Uterus (tissue), 4 donors: Measurements from ENCODE around the gene TMEM94. TPM values are rescaled to one million over a fixed set of nuclear protein-coding genes. Genes with fewer than 3 reads are reported as not detected.

ENCODE experiments used
- DNase-seq, 2 donors: peaks; one replicate each; pipeline ENCODE4 v3.0.0-alpha.2; 2019 to 2020
- H3K27ac ChIP-seq, 2 donors: fragments of 200-600 bp; sonication (generic); 1 replicate in 1 of 2; 2 replicates in 1 of 2; pipeline ENCODE4 v1.5.1; 2016 to 2018
- H3K27me3 ChIP-seq, 2 donors: fragments of 200-600 bp; sonication (generic); one replicate each; pipeline ENCODE4 v1.5.1; 2018 to 2019; ENCODE audit warnings: control low read depth in 1 of 2
- H3K36me3 ChIP-seq, 2 donors: fragments of 200-600 bp; sonication (generic); one replicate each; pipeline ENCODE4 v1.5.1; 2019; ENCODE audit warnings: control low read depth in 1 of 2
- H3K4me1 ChIP-seq, 2 donors: fragments of 200-600 bp; sonication (generic); one replicate each; pipeline ENCODE4 v1.5.1; 2018 to 2019; ENCODE audit warnings: control low read depth in 1 of 2
- H3K4me3 ChIP-seq, 2 donors: fragments of 200-600 bp; sonication (generic); 1 replicate in 1 of 2; 2 replicates in 1 of 2; pipeline ENCODE4 v1.5.1; 2018 to 2019; ENCODE audit warnings: mild to moderate bottlenecking in 1 of 2
- H3K9me3 ChIP-seq, 2 donors: fragments of 200-600 bp; sonication (generic); one replicate each; pipeline ENCODE4 v1.5.1; 2019; ENCODE audit warnings: control low read depth in 1 of 2
- POLR2A ChIP-seq, 2 donors: fragments of 450-650 bp; IDR thresholded peaks; one replicate each; pipeline ENCODE4 v1.6.1; 2016; ENCODE audit warnings: antibody characterized with exemption in 2 of 2, mild to moderate bottlenecking in 1 of 2, moderate library complexity in 1 of 2
- intact Hi-C: fragments of 100-400 bp; cut with DNase I; formaldehyde crosslinking; loops from one replicate; pipeline ENCODE4 v1.15.1; 2023; ENCODE audit warnings: low total_unique reads
- total RNA-seq, 4 donors: library from RNA; depleted of rRNA in 3 of 4; stranded (reverse); fragments of >200 nt in 3 of 4; gene quantifications; one replicate each; pipeline versions ENCODE4 v1.1.0 to v1.2.4, GENCODE V29; 2014 to 2023
- TF ChIP-seq, protein P1 (sequence below), 4 experiments: fragments of 200-600 bp in 2 of 4; fragments of 450-650 bp in 2 of 4; sonication (generic) in 2 of 4; IDR thresholded peaks; one replicate each; pipeline ENCODE4 v1.5.1; 2016 to 2019; ENCODE audit warnings: antibody characterized with exemption in 4 of 4, mild to moderate bottlenecking in 2 of 4, moderate library complexity in 1 of 4
- donor health status: DM: yes; HTN: yes; CAD: no.

The TMEM94 gene
- total RNA-seq, 4 donors from 2014 or later: 3.8 to 91.2 (median 26.0) TPM

DNA sequence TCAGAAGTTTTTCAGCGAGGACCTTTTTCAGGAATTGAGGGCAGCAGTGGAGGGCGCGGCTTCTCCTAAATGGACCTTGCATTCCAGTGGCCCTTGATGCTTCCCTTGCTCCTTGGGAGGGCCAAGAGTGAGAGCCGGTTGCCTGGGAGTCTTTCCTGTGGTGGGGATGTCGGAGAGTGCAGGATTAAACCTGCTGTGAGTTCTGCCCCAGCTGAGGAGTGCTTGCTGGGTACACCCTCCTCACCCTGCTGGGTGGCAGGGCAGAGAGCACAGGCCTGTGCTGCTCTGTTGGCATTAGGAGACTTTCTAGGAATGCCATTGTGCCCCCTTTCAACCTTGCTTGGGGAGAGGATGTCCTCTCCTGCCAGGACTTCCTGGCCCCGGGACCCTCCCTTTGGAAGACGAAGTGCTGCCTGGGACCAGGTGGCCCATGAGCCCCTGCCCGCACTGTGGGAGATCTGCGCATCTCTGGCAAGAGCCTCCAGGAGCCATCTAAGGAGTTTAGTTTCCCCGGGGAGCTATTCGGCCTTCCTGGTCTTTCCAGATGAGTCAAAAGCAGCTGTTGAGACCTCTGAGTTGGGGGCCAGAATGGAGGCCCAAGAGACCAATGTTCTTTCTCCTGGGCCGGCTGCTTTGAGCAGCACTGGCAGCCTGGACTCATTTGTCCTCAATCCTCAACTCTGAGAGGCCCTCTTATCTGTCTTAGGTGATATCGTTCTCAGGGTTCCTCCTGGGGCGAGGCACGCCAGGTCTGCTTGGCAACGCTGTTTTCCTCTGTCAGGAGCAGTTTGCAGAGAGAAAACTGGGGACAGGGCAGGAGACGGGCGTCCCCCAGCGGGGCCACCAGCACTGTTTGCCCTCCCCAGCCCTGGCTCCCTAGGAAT lies 74.6 kb downstream of the TMEM94 start:
- no peaks in the 10 kb centered on the region for H3K36me3 ChIP-seq
- DNase-seq: no peak
- no peak for TF ChIP-seq POLR2A (IDR thresholded peaks at IDR 0.05)
- TF ChIP-seq, protein P1, sequence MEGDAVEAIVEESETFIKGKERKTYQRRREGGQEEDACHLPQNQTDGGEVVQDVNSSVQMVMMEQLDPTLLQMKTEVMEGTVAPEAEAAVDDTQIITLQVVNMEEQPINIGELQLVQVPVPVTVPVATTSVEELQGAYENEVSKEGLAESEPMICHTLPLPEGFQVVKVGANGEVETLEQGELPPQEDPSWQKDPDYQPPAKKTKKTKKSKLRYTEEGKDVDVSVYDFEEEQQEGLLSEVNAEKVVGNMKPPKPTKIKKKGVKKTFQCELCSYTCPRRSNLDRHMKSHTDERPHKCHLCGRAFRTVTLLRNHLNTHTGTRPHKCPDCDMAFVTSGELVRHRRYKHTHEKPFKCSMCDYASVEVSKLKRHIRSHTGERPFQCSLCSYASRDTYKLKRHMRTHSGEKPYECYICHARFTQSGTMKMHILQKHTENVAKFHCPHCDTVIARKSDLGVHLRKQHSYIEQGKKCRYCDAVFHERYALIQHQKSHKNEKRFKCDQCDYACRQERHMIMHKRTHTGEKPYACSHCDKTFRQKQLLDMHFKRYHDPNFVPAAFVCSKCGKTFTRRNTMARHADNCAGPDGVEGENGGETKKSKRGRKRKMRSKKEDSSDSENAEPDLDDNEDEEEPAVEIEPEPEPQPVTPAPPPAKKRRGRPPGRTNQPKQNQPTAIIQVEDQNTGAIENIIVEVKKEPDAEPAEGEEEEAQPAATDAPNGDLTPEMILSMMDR (IDR thresholded peaks at IDR 0.05): no peak
- intact Hi-C loops: no loop called here
- peaks cover 0 to 2% of the 10 kb centered on the region in 2 donors for H3K4me1 ChIP-seq
- H3K9me3 ChIP-seq: no peaks in the 10 kb centered on the region
- no peak overlapping the region for H3K27ac ChIP-seq
- H3K27me3 ChIP-seq: no peaks in the 10 kb centered on the region
- H3K4me3 ChIP-seq: no peak overlapping the region

DNA sequence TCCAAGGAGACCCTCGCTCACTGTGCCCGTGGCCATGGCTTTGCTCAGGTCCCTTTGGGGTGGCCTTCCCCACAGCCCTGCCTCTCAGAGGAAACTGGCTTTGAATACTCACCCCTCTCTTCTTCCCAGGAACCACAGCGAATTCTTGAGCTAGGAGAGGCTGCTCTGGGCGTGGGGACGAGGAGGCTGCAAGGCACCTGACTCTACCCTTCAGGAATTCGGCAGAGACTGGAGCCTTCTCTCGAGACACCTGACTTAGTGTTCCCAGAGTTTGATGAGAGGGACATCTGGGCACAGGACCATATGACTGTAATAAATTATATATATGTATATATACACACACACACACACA lies 75.3 kb downstream of the TMEM94 start:
- Histone ChIP-seq H3K27me3 (no peaks in the 10 kb centered on the region), H3K27ac (no peak overlapping the region), H3K4me3 (no peak overlapping the region), H3K9me3 (no peaks in the 10 kb centered on the region), H3K36me3 (no peaks in the 10 kb centered on the region), H3K4me1 (no peaks in the 10 kb centered on the region)
- intact Hi-C loops: no loop called here
- TF ChIP-seq, protein P1 (IDR thresholded peaks at IDR 0.05): no peak
- TF ChIP-seq POLR2A (IDR thresholded peaks at IDR 0.05): no peak
- DNase-seq: no peak

DNA sequence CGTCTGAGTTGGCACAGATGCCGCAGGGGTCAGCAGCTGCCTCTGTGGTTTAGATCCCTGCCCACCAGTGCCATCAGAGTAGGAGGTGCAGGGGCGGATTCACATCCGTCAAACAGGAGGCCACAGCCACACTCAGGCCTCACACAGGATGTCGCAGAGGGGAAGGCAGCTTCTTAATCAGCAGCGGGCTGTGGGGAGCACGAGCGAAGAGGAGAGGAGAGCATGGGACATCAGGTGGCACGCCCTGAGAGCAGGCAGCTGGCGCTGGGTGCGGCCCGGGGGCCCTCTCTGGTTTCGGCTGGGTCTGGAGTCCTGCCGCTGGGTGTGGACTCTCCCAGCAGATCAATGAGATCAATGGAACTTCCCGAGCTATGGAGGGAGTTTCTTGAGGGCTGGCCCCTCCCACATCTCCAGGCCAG lies 78.7 kb downstream of the TMEM94 start:
- TF ChIP-seq, protein P1 (IDR thresholded peaks at IDR 0.05): no peak
- TF ChIP-seq POLR2A (IDR thresholded peaks at IDR 0.05): no peak
- no peaks in the 10 kb centered on the region for H3K36me3 ChIP-seq
- no peaks in the 10 kb centered on the region for H3K9me3 ChIP-seq
- H3K4me3 ChIP-seq: no peak overlapping the region
- intact Hi-C loops: no loop called here
- no peak overlapping the region for H3K27ac ChIP-seq
- no peak for DNase-seq
- H3K27me3 ChIP-seq: no peaks in the 10 kb centered on the region
- H3K4me1 ChIP-seq: no peaks in the 10 kb centered on the region

DNA sequence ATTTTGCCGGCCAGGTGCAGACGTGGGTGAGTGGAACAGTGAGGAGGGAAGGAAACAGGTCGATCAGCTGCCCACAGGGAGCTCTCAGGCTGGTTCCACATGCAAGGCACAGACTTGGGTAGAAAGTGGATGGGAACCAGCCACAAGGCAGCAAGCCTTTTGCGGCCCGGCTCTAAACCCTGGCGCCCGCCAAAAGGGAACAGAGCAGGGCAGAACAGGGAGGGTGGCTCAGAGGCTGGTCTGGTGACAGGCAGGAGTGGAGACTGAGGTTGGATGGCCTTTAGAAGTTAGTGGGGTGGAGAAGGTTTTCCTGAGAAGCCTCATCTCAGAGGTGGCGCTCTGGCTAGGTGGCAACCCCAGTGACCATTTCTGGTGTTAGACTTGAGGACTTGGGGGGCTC lies 79.4 kb downstream of the TMEM94 start:
- Histone ChIP-seq H3K27me3 (no peaks in the 10 kb centered on the region), H3K9me3 (no peaks in the 10 kb centered on the region), H3K4me3 (no peak overlapping the region), H3K36me3 (no peaks in the 10 kb centered on the region), H3K4me1 (no peaks in the 10 kb centered on the region), H3K27ac (no peak overlapping the region)
- TF ChIP-seq, protein P1 (IDR thresholded peaks at IDR 0.05): no peak
- intact Hi-C loops: no loop called here
- no peak for DNase-seq

DNA sequence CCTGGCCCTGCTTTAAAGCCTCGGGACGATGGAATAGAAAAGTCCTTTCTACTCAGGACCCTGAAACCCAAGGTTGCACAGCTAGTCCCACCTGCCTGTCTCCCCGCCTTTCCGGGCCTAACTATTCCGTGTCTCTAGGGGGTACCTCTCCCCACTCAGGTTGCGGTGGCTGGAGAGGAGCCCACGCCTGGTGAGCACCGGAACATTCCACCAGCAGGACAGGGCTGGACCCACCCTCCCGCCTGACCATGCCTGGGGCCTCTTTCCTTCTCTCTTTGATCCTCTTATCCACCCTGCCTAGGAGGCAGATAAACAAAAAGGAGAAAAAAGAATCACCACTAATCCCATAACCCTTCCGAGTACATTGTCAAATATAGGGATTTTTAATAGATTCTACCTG lies 79.9 kb downstream of the TMEM94 start:
- Histone ChIP-seq H3K36me3 (no peaks in the 10 kb centered on the region), H3K4me1 (no peaks in the 10 kb centered on the region), H3K27me3 (no peaks in the 10 kb centered on the region), H3K9me3 (no peaks in the 10 kb centered on the region), H3K4me3 (no peak overlapping the region), H3K27ac (no peak overlapping the region)
- no peak for DNase-seq
- TF ChIP-seq POLR2A (IDR thresholded peaks at IDR 0.05): no peak
- TF ChIP-seq, protein P1 (IDR thresholded peaks at IDR 0.05): no peak
- intact Hi-C loops: no loop called here
